HFF-Myc (cell line): ENCODE data around the gene TMEM151A.

Experiments
- DNase-seq: peaks from one replicate; pipeline ENCODE4 v3.0.0-alpha.2; 2011; ENCODE audit warnings: low read depth; ENCODE audit errors: extremely low read depth
- H3K4me3 ChIP-seq: replicated peaks from 2 replicates; pipeline ENCODE4 v1.5.1; 2011; ENCODE audit warnings: low read depth, mild to moderate bottlenecking, control low read depth, low read length
- CTCF ChIP-seq: IDR thresholded peaks from 2 replicates; pipeline ENCODE4 v1.5.1; 2012; ENCODE audit warnings: mild to moderate bottlenecking, low read depth, low read length, control low read depth; ENCODE audit errors: missing control alignments

TMEM151A gene

GRCh38 chr11:66314186-66314501, 22.4 kb downstream of the TMEM151A start:
- TF ChIP-seq CTCF, result no peak
- peak overlapping the region; percentile 58 for H3K4me3 ChIP-seq

GRCh38 chr11:66314561-66315497, 23.1 kb downstream of the TMEM151A start:
- peak overlapping the region; percentile 58 for H3K4me3 ChIP-seq
- DNase-seq, result no peak
- no peak for TF ChIP-seq CTCF

More at GRCh38 chr11:66314186-66314501, 22.4 kb downstream of the TMEM151A start:
- no peak for DNase-seq

- no peak for TF ChIP-seq CTCF
- peak overlapping the region; percentile 58 for H3K4me3 ChIP-seq
- no peak for DNase-seq
Observed at GRCh38 chr11:66315498-66315885, 23.8 kb downstream of the TMEM151A start.

- DNase-seq, result no peak
- H3K4me3 ChIP-seq, result peak overlapping the region; percentile 58
- no peak for TF ChIP-seq CTCF
Observed at GRCh38 chr11:66315921-66316811, 24.5 kb downstream of the TMEM151A start.

GRCh38 chr11:66316849-66317251, 25.2 kb downstream of the TMEM151A start, which contains the start of gene CD248:
Gene CD248 (minus strand): TSS chr11:66317044. CDS start chr11:66317027, 17 bp downstream.
- TF ChIP-seq CTCF, result no peak
- peak within 1 kb of the TSS; percentile 58 for H3K4me3 ChIP-seq
- no peak for DNase-seq

GRCh38 chr11:66317322-66317722, 25.6 kb downstream of the TMEM151A start:
- H3K4me3 ChIP-seq, result no peak overlapping the region; the same call in 1 of the 2 replicates
- no peak for TF ChIP-seq CTCF
- peak; percentile 36 for DNase-seq
